GM18526 (cell line): ENCODE measurements around the gene RBM8A.

Source experiments
- POLR2A ChIP-seq: IDR thresholded peaks from 3 replicates; pipeline ENCODE4 v1.6.1; 2011; ENCODE audit not compliant: insufficient read length; ENCODE audit errors: extremely low read depth

Gene RBM8A

DNA sequence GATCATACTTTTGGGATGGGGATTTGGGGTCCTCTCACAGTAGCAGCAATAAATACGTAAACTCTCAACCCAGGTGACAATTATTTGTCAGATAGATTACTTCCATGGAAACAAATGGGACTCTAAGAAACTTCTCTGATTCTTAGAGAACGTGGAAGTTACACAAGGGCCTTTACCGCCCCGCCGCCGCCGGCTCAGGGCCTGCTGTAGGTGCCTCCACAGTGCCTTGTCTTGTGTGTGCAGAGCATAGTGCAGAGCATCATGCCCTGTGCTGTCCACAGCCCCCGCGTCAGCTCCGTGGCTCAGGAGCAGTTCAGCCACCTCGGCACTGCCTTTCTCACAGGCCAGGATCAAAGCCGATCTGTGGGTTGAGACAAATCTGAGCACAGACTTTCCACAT, 52.6 kb downstream of the RBM8A start:
- no peak for TF ChIP-seq POLR2A

DNA sequence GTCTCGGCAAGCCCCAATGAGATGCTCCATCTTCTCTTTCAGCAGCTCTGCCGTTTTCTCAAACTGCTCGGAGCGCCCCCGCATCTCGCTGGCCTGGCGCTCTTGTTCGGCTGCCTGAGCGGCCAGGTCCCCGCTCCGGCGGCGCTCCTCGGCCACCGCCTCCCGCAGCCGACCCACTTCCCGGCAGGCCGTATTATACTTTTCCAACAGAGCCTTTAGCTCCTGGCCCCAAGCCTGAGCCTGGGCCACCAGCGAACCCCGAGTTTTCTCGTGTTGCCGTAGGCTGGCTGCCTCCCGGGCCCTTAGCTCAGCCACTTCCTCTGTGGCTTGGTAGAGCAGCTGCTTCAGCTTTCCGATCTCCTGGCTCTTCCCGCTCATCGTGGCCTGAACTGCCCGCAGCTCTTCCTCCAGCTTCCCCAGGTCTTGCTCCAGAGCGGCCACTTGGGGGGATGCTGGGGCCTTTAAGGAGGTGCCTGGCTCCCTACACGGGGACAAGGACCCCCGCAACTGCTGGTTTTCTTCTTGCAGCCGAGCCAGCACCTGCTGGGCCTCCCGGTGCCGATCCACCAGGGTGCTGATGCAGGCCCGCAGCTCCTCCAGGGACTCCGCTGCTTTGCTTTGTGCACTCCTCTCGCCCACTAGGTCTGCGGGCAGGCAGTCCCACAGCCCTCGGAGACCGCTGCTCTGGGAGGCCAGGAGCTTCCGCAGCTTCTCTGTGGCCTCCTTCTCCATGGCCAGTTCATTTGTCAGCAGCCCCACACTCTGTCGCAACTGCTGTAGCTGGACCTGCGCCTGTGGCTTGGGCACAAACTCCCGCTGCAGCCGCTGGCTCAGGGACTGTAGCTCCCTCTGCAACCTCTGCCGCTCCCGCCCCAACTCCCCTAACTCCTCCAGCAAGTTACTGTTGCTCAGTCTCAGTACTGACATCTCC, 55.0 kb downstream of the RBM8A start:
- no peak for TF ChIP-seq POLR2A
